Activated gamma-delta T cell treated with anti-CD3 and anti-CD28 coated beads, Interleukin-2, amount 50 U/mL, for 16 hours (primary cell): ENCODE results near the gene NYAP1.
"Not testable (repeated sequence)": the region's sequence is repeated elsewhere in the genome, so short reads cannot be mapped to it uniquely, and the experiment has no call there.

Experiments
- DNase-seq: peaks from one replicate; pipeline ENCODE4 v3.0.0-alpha.2; 2020; ENCODE audit warnings: low read depth

NYAP1 gene

DNA sequence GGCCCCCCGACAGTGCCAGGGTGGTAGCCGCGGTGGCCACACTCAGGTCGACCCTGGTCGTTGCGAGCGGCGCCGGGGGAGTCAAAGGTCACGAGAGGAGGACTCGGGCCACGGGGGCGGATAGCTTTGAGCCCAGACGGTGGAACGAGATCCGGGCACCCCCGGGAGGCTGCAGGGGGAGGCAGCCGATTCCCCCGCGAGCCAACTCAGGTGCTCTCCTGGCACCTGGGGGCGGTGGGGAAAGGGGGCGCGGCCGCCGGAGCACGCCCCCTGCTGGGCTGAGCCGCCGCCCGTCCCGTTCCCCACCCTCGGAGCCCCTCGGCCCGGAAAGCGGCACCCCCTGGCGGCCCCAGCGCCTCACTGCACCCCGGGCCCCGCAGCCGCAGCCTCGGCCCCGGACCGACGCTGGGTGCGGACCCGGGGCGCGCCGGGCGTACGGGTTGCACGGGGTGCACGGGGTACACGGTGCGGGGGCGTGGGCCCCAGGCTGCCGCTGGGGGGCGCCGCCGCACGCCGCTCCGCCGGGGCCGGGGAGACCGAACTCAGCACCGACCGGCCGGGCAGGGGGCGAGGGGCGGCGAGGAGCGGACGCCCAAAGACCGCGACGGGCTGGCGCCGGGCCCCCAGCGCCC lies 521 bp upstream of the NYAP1 start:
- DNase-seq, result peak; percentile 74

GRCh38 chr7:100484673-100485045 lies 932 bp downstream of the NYAP1 start:
- DNase-seq, result no peak

DNA sequence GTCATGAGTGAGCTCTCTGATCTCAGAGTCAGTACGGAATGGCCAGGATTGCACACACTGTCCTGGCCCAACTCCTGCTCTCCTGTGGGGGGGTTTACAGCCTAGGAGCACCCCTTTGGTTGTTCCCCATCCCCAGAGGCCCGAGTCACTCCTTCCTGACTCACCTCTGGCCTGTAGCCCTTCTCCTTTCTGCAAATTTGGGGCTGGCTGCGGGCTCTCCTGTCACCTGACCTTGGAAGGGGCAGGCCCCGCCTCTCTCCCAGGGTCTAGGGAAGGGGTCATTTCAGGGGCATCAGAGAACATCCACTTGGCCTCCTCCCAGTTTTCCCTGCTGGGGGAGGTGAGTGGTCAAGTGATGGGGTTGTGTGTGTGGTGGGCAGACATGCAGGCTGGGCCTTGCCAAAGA lies 1.7 kb downstream of the NYAP1 start:
- no peak for DNase-seq

DNA sequence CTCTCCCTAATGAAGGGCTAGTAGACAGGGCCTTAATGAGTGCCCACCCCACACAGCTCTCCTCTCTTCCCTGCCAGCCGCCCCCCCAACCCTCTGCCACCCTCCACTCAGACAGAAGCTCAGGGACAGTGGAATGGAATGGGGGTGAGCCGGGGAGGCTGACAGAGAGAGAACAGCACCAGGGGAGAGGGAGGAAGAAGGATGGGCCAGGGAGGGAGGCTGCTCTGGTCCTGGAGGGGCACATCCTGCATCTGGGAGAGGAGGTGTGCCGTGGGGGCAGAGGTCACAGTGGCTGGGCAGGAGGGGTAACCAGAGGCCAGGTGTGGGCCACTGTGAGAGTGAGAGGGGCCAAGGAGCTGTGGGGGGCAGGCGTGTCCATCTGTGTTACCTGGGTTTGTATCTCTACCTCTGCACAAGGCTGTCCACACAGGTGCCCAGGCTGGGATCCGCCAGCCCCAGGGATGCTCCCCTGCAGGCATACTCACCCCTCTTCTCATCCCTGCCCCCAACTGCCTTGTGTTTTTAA lies 2.4 kb downstream of the NYAP1 start:
- DNase-seq, result no peak

DNA sequence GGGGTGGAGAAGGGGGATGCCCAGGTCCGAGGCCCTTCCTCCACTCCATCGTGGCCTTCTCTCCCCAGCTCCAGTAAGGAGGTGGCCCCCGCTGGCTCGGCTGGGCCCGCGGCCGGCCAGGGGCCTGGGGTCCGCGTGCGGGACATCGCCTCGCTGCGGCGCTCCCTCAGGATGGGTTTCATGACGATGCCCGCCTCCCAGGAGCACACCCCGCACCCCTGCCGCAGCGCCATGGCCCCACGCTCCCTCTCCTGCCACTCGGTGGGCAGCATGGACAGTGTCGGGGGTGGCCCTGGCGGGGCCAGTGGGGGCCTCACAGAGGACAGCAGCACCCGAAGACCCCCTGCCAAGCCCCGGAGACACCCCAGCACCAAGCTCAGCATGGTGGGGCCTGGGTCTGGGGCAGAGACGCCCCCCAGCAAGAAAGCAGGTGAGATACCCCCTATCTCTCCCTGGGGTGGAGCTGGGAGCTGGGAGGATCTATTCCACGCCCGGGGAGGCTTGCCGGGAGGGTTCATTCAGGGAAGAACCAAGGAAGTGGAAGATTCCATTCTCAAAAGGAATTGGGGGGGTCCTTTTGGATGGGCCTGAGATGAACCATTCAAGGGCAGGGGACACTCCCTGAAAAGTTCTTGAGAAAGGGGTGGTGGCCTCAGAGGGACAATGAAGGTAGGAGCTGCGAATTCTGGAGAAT lies 3.2 kb downstream of the NYAP1 start:
- no peak for DNase-seq

GRCh38 chr7:100488333-100489095 lies 4.8 kb downstream of the NYAP1 start:
- DNase-seq, result no peak

GRCh38 chr7:100489121-100489520 lies 5.4 kb downstream of the NYAP1 start:
- DNase-seq, result no peak

- no peak for DNase-seq
Observed at GRCh38 chr7:100489824-100490223, 6.1 kb downstream of the NYAP1 start.

DNA sequence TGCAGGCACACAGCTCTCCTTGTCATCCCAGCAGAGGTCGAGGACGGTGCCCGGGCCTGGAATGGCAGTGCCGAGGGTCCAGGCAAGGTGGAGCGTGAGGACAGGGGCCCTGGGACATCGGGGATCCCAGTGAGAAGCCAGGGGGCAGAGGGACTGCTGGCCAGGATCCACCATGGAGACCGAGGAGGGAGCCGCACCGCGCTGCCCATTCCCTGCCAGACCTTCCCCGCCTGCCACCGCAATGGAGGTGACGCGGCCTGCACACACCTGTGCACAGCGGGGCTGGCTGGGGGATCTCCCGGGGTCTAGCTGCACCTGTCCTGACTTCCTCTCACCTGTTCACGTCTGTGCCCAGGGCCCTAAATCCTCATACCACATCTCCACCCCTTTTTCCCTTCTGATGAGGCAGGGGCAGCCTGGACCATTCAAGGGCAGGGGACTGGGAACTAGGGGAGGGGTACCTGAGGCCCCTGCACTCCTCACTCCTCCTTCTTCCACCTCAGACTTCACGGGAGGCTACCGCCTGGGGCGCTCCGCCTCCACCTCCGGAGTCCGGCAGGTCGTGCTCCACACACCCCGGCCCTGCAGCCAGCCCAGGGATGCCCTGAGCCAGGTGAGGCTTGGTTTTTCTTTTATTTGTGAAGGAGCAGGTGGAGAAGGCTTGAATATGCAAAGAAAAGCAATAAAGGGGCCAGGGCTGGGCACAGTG lies 6.9 kb downstream of the NYAP1 start:
- DNase-seq, result no peak

- no peak for DNase-seq
Observed at GRCh38 chr7:100491192-100491578, 7.5 kb downstream of the NYAP1 start.

GRCh38 chr7:100492738-100493475 lies 9.2 kb downstream of the NYAP1 start:
- no peak for DNase-seq

GRCh38 chr7:100493476-100494264 lies 9.9 kb downstream of the NYAP1 start:
- no peak for DNase-seq

DNA sequence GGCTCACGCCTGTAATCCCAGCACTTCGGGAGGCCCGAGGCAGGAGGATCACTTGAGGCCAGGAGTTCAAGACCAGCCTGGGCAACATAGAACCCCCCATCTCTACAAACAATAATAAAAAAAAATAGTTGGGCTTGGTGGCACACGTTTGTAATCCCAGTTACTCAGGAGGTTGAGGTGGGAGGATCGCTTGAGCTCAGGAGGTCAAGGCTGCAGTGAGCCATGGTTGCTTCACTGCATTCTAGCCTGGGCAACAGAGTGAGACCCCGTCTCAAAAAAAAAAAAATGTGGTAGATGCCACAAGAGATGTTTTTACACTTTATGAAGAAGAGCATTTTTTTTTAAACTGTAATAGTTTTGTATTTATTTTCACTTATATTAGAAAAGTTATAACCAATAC lies 12.8 kb downstream of the NYAP1 start:
- no peak for DNase-seq

DNA sequence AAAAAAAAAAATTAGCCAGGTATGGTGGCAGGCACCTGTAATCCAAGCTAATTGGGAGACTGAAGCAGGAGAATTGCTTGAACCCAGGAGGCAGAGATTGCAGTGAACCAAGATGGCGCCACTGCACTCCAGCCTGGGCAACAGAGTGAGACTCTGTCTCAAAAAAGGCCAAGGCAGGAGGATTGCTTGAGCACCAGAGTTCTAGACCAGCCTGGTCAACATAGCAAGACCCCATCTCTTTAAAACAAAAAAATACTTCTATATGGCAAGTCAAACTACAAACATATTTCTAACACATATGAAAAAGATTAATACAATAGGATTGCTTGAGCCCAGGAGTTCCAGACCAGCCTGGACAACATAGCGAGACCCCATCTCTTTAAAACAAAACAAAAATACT lies 17.0 kb downstream of the NYAP1 start:
- not testable (repeated sequence) for DNase-seq

DNA sequence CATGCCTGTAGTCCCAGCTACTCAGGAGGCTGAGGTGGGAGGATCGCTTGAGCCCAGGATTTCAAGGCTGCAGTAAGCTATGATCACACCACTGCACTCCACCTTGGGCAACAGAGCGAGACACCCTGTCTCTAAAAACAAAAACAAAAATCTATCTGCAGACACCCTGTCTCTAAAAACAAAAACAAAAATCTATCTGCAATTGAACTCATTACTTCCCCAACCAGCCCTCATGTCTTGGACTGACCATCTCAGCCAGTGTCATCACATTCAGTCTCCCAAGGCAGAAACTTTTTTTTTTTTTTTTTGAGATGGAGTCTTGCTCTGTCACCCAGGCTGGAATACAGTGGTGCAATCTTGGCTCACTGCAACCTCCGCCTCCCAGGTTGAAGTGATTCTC lies 20.3 kb downstream of the NYAP1 start:
- not testable (repeated sequence) for DNase-seq

DNA sequence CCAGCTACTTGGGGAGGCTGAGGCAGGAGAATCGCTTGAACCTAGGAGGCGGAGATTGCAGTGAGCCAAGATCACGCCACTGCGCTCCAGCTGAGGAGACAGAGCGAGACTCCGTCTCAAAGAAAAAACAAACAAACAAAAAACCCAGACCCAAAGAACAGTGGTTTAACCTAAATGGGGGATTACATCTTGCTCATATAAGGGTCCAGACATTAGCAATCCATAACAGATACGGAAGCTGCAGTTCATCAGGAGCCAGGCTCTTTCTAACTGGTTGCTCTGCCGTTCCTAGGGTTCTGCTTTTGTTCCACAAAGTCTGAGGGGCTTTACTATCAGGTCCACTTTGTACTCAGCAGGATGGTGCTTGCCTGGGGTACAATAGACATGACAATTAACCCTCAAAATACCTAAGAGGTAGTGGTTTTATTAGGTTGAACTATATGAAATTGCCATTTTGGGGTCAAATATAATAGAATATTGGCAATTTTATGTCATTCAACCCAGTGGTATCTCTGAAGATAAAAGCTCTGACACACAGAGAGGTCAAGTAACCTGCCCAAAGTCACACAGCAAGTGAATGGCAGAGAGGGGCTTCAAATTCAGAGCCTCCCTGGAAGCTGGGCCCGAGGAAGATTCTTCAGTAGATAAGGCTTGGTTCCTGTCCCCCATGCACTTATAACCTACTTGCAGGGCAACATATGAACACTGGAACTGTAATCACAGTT lies 21.3 kb downstream of the NYAP1 start:
- no peak for DNase-seq

GRCh38 chr7:100506356-100506923 lies 22.7 kb downstream of the NYAP1 start:
- no peak for DNase-seq

DNA sequence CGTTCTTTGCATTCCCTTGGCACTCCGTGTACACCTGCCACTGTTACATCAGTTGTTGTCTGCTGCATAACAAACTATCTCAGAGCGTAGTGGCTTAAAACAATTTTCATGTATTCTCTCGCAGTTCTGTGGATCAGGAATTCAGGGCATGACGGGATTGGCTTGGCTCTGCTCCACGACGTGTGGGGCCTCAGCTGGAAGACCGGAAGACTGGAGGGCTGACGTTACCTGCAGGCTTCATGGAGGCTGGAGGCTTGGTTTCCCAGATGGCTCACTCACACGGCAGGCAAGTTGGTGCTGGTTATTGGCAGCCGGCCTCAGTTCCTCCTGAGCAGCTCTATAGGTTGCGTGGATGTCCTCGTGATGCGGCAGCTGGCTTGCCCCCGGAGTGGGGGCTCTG lies 25.5 kb downstream of the NYAP1 start:
- DNase-seq, result no peak

GRCh38 chr7:100510437-100511239 lies 26.9 kb downstream of the NYAP1 start:
- DNase-seq, result no peak
